CD4-positive, alpha-beta T cell treated with Interleukin-1 beta for 1 hour (primary cell): ENCODE results near the gene ATRIP.

ENCODE experiments used
- DNase-seq, 2 donors: peaks; one replicate each; pipeline ENCODE4 v3.0.0-alpha.2; 2020 to 2022

ATRIP gene

DNA sequence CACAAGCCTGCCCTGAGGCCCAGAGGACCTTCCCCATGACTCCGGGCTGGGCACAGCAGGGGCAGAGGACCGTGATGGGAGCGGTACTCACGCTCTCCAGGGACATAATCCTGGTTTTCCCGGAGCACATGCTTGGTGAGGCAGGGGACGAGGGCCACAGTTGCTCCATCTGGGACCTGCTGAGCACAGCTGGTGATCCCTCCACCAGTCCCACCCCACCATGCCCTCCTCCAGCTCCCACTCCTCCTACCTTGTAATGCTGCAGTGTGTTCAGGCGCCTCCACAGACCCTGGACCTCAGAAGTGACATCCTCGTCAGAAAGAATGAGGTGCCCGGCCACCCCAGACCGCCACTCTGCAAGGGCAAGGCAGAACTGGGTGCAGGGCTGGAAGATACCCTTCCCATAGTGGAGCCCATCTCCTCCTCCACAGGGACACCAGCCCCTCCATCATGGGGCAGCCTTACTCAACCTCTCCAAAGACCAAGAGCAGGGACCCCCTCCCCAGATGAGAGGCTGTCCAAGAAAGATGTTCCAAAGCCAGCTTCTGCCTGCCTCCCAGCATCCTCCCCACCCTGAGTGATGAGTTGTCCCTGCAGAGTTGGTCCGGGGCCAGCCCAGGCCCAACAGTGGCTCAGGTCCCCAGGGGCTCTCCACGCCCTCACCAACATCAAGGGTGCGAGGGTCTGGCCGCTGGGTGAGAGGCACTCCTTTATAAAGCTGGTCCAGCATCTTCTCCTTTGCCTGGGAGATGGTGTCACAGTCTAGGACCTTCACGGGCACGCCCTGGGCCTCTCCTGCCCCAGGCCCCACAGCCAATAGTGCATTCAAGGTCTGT is 36.1 kb upstream of the ATRIP start:
- no peak for DNase-seq

DNA sequence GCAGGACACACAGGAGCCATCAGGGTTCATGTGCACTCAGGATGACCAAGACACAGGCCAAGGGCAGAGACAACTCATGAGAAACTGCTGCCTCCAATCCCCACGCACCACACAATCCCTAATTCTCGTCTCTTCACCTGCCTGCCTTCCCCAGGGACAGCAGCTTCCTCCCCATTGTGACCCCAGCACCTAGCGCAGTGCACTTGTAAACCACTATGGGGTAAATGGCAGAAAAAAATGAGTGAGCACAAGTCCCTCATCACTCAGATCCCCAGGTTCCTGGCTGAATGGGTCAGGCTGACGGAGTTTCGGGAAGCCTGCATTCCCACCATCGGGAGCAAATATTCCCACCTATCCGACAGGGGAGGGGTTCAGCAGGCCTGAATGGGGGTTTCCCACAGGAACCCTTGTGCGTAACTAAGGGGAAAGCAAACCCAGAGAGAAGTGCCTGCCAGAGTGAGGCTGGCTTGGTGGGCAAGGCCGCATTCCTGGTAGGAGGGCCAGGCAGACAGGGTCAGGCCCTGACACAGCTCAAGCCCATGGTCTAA is 35.4 kb upstream of the ATRIP start:
- DNase-seq: no peak

DNA sequence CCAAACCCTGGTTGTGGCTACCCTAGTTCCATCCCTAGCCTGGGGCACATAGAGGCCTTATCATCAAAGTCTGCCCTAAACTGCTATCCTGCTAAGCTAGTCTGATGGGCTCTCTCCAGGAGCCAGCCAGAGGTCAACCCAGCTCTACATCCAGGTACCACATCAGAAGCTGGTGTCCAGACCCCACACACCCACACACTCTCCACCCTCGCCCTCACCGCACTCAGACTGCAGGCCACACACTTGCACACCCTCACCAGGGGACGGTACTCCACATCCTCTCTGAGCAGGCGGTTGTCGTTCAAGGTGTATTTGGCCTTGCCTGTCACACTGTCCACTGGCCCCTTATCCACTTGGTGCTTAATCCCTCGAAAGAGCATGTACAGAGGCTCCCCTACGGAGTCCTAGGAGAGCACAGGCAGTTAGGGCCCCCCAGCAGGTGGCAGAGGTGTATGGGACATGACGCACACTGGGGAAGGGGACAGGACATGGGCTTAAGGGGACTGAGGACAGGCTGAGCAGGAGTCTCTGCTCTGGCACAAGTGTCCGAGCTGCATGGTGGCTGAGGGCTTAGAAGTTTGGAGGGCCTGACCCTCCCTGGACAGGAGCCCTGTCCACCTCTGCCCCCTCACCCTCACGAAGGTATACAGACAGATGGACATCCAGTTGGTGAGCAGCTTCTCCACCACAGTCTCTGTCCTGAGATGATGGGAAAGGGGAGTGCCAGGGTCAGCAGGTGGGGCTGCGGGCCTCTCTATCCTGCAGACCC is 34.7 kb upstream of the ATRIP start:
- no peak for DNase-seq

DNA sequence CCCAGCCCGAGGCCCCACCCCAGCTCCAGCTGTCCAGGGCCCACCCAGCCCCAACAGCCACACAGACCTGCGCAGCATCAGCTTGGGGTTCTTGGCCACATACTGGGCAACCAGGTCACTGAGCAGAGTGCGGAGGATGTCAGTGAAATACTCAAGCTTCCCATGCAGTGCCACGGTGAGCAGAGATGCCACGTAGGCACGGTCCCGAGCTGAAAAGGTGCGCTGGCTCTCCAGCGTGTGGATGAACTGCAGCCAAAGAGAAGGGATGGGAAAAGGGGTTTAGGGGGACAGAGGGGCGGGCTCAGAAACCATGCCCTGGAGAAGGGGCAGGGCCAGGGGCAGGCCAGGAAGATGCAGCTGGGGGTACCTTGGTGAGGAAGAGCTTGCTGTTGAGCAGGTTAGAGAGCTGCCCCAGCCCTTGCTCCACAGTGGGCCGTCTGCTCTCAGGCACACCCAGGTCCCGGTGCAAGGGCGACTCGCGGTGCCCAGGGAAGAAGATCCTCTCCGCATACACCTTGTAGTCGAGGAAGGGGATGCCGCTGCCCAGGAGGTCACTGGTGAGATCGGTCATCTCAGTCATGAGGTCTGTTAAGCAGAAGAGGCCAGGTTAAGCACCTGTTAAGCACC is 34.0 kb upstream of the ATRIP start:
- no peak for DNase-seq

DNA sequence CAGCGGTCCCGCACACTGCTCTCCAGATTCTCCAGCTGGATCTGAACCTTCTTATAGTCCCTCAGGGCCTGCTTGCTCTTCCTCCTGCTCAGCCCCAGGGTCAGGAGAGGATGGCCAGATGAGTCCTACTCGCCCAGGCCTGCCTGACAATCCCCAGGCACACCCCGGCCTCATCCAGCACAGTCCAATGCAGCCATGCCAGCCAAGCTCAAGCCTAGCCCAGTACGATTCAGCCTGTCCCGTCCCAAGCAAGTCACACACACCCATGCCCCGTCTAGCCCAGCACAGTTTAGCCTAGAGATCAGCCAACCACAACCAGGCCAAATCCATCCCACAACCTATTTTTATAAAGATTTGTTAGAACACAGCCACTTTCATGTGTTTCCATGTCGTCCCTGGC is 33.5 kb upstream of the ATRIP start:
- DNase-seq: no peak

DNA sequence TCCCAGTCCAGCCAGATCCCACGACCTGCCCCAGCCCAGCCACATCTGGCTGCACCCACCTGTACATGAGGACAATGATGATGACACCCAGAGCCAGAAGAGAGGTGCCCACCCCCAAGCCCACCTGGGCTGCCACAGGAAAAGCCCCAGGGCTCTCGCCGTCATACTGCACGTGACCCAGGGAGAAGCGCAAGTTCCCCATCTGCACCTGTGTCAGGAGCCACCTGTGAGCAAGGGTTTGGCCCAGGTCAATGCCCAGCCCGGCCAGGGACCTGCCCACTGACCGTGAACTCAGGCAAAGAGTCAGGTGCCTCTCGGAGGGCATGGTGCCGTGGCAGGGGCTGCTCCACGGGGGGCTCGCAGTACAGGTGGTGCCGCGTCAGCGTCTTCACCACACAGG is 32.9 kb upstream of the ATRIP start:
- no peak for DNase-seq

DNA sequence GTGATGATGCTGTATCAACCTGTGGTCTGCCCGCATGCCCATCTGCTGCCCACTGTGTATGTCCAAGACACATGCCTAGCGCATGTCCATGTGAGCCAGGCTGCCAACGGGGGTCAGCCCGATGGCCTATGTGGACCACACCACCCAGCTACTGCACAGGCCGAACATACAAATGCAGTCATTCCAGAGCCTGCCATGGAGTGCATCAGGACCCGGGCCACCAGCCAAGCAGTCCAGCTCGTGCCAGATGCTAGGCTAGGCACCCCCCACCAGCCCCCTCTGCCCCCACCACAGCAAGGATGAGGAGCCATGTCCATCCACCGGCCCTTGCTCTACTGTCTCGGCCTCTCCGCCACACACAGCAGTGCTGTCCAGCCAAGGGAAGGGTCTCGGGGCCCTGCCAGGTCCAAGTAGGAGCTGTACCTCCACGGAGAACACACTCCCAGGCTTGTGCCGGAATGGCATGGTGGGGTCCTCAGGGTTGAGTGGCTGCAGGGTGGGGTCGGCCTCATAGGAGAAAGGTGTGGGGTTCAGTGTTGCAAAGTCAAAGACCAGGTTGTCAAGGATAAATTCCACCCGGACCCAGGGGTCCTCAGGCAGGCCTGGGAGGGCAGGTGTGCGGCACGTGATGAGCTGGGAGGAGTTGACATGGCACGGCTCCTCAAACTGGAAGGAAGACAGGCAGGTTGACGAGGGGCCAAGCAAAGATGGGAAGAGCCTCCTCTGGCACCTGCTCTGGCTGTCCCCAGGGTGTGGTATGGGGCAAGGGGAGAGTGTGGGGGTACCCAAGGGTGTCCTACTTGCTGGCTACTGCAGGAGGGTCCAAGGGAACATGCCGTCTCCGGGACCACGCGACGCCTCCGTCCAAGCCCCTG is 31.9 kb upstream of the ATRIP start:
- DNase-seq: no peak

DNA sequence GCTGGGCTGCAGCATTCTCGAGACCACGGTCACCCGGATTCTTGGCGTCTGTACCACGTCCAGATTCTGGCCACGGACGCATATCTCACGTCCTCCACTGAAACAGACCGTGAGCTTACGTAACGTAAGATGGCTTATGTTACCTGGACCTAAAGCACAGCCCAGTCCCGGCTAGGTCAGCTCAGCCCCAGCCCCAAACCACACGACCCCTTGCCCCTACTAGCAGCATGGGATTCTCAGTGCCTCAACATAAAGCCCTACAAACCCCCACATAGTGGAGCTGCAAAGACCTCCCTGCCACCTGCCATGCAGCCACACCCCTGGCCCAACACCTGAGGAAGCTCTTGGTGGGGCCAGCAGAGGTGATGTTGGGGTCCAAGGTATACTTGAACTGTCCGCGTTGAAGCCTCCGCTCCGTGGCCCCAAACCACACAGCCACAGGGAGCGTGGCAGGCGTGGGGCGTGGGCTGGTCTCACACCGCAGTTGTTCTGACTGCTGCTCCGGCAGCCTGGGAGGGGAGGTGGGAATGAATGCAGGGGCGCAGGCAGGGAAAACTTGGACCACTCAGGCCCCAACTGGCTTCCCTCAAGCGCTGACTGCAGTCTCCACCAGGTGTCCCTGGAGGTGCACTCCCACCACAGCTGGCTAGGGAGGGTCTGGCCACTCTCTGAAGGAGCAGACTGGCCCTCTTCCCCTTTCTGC is 31.1 kb upstream of the ATRIP start:
- DNase-seq: no peak

DNA sequence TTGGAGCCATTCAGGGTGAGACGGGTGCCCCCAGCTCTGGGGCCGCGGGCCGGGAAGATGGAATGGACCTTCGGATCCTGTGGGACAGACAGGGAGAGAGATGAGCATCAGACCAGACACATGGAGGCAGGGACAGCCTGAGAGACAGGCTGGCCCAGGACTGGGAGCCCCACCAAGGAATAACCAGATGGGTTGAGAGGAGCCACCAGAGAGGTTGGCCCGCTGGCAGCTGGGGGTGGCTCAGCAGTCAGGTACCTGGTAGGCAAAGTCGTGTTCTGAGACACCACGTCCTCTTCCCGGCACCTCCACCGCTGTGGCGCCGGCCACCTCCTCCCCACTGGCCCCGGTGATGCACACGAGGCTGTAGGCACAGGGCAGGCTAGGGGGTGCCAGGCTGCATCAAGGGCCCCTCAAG is 30.4 kb upstream of the ATRIP start:
- DNase-seq: no peak

DNA sequence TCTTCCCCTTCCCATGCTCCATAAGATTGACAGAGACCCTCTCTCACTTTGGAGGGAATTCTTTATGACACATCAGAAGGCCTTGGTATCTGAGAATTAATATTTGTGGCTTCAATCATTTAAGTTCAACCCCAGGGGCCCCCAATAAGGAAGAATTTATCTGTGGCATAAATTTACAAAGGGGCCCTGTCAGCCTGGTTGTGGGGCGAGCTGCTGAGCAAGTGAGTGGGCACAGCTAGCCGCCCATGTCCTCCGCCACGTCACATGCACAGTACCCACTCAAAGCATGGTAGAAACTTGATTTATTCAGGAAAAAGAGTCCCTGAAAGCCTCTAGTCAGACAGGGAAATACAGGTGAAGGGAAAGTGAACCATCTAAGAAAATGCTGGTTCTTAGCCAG is 30.0 kb upstream of the ATRIP start:
- DNase-seq: no peak

DNA sequence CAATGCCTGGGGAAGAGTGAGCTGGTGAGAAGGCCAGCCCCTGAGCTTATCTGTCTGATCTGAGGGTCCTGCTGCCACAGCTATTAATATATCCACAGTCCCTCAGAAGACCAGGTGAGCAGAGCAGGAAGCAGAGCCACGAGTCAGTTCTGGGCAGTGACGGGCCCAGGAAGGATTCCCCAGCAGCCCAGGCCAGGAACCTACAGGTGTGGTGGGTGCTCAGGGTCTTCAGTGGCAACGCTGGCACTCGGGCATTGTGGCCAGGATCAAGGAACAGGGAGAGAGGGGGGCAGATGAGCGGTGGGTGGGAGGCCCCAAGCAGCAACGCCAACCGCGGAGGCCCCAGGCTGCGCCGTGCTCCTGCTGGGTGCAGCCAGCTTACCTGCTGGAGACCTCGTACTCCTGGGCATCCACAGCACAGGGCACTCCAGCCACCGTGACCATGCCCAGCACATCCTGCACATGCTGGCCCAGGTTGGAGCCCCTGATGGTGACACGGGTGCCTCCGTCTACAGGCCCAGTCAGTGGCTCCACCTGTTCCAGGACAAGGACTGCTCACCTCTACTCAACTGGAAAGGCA is 28.9 kb upstream of the ATRIP start:
- DNase-seq: no peak

DNA sequence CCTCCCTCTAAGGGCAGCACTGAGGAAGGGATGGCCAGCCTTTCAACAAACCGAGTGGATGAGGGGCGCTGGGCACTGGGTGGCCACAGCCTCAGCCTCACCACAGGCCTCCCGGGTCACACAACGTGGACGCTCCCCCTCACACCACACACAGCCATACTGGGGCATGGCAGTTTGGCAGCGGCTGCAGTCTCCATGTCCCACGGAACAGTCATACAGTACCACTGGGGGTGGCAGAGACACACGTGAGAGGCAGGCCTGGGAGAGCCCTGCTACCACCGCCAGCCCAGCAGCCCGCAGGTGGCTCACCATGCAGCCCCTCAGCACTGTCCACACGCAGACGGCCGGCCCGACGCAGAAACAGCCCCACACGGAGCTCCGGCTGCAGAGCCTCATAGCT is 28.4 kb upstream of the ATRIP start:
- DNase-seq: no peak

DNA sequence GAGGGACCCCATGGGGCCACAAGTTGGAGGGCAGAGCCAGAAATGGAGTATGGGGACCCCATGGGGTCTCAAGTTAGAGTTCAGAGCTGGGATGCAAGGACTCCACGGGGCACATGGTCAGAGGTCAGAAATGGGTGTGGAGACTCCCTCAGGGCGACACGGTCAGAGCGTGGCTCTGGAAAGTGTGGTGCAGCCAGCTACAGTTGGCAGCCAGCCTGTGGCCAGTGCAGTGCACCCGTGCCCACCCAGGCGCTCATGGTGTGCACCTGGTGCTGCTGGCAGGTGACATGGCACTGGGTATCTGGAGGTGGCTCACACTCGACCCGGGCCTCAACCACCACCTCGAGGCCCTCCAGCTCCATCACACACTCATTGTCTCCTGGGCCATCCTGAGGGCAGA is 27.9 kb upstream of the ATRIP start:
- no peak for DNase-seq

DNA sequence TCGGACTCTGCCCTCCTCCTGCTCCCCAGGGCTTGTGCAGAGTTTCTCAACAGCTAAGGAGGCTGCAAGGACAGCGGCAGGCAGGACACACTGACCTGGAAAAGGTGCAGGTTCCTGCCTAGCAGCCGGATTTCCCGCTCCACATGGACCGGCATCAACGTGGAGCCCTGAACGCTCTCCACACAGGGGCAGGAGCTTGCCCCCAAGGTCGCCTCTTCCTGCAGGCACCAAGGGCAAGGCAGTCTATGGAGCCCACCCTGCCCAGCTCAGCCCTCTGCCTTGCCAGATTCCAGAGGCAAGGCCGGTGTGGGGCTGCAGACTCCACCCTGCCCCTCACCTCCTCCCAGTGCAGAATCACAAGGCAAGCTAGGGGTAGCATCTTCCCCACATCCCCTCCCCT is 27.4 kb upstream of the ATRIP start:
- DNase-seq: no peak

DNA sequence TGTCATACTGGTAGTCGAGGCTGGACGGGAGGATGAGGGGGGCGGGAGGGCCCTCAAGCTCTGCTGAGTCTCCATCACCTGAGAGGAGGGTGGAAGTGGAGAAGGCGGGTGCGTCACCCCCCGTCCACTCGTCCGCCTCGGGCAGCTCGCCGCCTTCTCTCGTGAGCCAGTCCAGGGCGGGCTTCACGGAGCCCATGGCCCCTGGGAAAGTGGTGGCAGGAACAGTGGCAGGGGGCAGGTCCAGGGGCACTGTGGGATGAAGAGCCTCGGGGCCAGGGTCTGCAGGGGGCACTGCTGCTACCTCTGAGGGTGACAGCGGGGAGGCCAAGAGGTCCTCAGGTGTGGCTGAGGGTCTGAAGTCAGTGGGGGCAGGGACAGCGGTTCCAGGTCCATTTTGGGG is 26.9 kb upstream of the ATRIP start:
- no peak for DNase-seq

DNA sequence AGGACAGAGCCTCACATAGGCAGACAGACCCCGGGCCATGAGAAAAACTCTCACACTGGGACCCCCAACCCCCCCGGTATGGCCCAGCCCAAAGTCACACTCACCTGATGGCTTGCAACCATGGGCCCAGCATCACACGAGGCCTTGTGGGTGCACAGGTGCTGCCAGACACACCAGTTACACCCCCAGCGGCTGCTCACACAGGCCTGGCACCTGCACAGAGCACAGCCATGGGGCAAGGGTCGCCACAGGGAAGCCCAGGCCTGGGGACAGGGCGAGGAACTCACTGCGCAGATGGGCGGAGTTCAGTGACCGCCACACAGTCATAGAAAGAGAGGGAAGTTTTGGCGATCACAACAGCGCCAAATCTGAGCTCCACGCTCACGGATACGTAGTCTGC is 26.0 kb upstream of the ATRIP start:
- no peak for DNase-seq

DNA sequence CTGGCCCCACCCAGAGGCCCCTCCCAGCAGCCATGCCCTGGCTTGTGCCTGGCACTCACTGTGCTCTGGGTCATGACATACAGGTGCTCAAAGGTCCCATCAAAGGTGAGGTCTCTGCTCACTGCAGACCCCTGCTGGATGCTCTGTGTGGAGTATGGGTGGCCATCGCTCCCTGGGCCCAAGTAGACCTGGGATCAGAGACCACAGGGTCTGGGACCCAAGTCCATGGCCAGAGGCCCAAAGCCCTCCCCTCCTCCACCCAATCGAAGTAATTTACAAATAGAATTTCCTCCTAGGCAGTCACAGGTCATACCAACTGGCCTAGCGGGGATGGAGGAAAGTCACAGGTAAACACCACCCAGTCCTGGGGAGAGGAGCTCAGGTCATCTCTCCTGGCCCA is 24.3 kb upstream of the ATRIP start:
- DNase-seq: no peak

DNA sequence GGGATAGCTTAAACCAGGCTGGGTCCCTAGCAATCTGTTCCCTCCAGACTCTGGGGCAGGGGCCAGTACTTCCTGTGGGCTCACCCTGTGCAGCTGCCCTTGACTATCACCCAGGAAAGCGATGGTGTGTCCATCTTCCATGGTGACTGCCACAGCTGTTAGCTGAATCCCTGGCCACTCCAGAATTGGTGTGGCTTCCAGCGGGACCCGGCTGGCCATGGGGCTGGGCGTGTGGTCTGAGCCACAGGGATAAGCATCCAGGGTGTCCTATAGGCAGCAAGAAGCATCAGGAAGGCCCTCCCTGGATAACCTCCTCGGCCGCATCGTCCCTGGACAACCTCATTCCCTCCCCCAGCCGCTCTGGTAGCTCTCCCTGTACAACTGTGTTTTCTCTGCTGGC is 23.9 kb upstream of the ATRIP start:
- DNase-seq: no peak

DNA sequence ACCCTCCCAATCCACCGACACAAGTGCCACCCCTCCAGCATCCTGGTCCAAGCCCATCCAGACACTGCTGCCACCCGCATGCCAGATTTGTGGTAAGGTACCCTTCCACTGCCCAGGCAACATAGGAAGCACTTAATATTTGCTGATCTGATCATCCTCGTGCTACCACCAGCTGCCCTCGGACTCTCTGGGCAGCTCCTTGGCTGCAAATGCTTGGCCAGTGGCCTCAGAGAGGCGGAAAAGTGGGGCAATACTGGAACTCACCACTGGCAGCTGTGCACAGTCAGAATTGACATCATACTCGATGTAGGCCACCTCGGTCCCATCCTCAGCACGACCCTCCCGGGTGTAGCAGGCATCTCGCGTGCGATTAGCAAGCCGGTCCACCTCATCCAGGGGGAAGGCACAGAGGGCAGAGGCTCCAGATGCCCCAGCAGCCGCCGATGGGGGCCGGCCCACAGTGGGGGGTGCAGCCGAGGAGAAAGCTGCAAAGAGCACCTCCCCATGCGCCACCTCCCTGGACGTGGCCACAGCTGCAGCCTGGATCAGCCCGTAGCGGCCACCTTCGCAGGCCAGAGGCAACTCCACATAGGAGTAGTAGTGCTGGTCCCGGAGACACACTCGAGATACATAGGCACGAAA is 23.2 kb upstream of the ATRIP start:
- no peak for DNase-seq

DNA sequence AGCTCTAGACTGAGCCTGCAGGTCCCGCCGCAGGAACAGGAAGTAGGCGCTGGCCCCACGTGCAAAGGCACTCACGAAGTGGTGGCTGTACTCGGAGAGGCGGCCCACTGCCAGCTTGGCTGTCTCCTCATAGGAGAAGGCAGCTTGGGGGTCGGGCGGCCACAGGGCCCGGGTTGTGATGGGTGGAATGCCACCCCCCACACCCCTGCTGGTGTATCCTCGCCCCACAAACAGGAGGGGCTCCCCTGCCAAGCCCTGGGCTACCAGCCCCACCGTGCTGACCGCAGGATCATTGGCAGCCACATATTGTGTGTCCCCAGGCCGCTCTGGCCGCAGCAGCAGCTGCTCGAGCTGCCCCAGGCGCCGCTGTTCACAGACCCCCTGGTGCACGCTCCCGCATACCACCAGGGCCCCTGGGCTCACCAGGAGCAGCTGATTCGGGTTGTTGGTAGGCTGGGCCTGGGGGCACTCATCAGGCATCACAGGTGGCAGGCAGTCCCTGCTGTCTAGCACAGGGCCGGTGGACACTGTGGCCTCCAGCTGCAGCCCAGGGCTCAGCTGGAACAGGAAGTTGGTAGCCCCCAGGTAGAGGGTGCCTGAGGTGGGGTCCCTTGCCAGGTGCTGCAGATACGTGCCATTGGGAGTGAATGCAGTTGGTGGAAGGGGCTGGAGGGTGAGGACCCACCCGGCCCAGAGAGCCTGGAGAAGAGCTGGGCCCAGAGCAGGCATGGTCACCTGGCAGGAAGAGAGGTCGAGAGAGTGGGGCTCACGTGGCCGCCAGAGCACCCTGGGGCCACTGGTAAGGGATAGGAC is 22.4 kb upstream of the ATRIP start:
- DNase-seq: no peak
